OCI-LY7 (cell line): ENCODE data around the gene KLK15.
A peak's percentile ranks its signal among the peaks of the same experiment; 100 is the strongest.

Experiments
- EZH2phosphoT487 ChIP-seq: fragments of 200-600 bp; sonication (generic); IDR thresholded peaks from 2 replicates; pipeline ENCODE4 v1.6.1; 2018; ENCODE audit warnings: low read depth, borderline replicate concordance, mild to moderate bottlenecking, mixed run types, antibody characterized with exemption, low read length, moderate library complexity, mixed read lengths
- TF ChIP-seq, protein P1 (sequence below): fragments of 200-600 bp; sonication (generic); conservative IDR thresholded peaks from 2 replicates; pipeline ENCODE4 v1.5.1; 2014; ENCODE audit warnings: mild to moderate bottlenecking, antibody characterized with exemption, low read length, moderate library complexity, mixed read lengths

DNA sequence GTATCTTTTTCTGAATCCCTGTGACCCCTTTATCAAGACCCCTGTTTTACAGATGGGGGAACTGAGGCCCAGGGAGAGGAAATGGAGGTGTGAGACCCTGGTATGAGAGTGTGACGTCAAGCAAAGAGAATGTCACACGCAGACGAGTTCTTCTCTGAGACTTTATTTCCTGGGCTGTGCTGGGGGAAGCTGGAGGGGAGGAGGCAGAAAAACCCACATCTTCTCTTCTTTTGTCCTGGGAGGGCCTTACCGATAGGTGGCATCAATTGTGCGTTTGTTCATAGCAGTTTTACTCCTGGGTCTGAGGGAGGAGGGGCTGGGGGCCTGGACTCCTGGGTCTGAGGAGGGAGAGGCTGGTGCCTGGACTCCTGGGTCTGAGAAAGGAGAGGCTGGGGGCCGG, 4.9 kb upstream of the KLK15 start:
- TF ChIP-seq, protein P1, sequence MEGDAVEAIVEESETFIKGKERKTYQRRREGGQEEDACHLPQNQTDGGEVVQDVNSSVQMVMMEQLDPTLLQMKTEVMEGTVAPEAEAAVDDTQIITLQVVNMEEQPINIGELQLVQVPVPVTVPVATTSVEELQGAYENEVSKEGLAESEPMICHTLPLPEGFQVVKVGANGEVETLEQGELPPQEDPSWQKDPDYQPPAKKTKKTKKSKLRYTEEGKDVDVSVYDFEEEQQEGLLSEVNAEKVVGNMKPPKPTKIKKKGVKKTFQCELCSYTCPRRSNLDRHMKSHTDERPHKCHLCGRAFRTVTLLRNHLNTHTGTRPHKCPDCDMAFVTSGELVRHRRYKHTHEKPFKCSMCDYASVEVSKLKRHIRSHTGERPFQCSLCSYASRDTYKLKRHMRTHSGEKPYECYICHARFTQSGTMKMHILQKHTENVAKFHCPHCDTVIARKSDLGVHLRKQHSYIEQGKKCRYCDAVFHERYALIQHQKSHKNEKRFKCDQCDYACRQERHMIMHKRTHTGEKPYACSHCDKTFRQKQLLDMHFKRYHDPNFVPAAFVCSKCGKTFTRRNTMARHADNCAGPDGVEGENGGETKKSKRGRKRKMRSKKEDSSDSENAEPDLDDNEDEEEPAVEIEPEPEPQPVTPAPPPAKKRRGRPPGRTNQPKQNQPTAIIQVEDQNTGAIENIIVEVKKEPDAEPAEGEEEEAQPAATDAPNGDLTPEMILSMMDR = peak; percentile 68
- TF ChIP-seq EZH2phosphoT487 = no peak
